ENCODE results near the gene TNIP3.

DNA sequence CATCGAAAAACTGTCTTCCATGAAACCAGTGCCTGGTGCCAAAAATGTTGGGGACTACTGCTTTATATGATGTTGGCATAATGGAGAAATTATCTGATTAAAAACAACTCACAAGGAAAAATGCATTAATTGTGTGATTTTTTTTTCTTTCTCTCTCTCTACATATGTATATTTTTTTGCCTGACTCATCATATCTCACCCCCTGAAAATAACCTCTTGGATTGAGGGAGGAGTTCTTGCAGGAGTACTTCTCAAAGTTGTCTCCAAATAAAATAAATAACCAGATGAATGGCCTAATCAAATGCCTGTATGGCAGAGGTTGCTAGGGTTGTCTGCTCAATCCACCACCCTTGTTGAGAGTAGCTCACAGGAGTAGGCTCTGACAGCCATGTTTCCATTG is 19.9 kb upstream of the TNIP3 start:
- TF ChIP-seq, protein P1, sequence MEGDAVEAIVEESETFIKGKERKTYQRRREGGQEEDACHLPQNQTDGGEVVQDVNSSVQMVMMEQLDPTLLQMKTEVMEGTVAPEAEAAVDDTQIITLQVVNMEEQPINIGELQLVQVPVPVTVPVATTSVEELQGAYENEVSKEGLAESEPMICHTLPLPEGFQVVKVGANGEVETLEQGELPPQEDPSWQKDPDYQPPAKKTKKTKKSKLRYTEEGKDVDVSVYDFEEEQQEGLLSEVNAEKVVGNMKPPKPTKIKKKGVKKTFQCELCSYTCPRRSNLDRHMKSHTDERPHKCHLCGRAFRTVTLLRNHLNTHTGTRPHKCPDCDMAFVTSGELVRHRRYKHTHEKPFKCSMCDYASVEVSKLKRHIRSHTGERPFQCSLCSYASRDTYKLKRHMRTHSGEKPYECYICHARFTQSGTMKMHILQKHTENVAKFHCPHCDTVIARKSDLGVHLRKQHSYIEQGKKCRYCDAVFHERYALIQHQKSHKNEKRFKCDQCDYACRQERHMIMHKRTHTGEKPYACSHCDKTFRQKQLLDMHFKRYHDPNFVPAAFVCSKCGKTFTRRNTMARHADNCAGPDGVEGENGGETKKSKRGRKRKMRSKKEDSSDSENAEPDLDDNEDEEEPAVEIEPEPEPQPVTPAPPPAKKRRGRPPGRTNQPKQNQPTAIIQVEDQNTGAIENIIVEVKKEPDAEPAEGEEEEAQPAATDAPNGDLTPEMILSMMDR (IDR thresholded peaks at IDR 0.05) = no peak
- no peak for TF ChIP-seq ZFX (IDR thresholded peaks at IDR 0.05; ENCODE audit: borderline replicate concordance)

Data from 22Rv1 (cell line).